SK-N-SH (cell line): Measurements from ENCODE around the gene PRR35. TPM values are rescaled to one million over a fixed set of nuclear protein-coding genes. Genes with fewer than 3 reads are reported as not detected.

ENCODE experiments used
- CTCF ChIA-PET: fragments of 300-600, 350-600 bp; formaldehyde crosslinking; extraction: SDS; loops from one replicate; lab custom pipeline; 2021; lab: Yijun Ruan, JAX
- POLR2A ChIA-PET: fragments of 350-600 bp; sonication (Branson Sonifier 250); formaldehyde crosslinking; extraction: SDS; loops from one replicate; lab custom pipeline; 2020; ENCODE audit warnings: antibody characterized with exemption, inconsistent platforms; lab: Yijun Ruan, JAX
- DNase-seq: peaks from one replicate; pipeline ENCODE4 v3.0.0; 2012
- H2AFZ ChIP-seq: fragments of 200-600 bp; sonication (generic); 2 replicates; pipeline ENCODE4 v1.8.1; 2016; ENCODE audit warnings: antibody characterized with exemption, mild to moderate bottlenecking, low read depth
- H3F3A ChIP-seq: fragments of 200-600 bp; sonication (generic); replicated peaks from 2 replicates; pipeline ENCODE3; 2016; ENCODE audit warnings: antibody characterized with exemption, mild to moderate bottlenecking; ENCODE audit not compliant: insufficient read depth
- H3K27ac ChIP-seq, 2 experiments: fragments of 200-500 bp in 1 of 2; fragments of 200-600 bp in 1 of 2; sonication (Bioruptor generic) in 1 of 2; sonication (generic), shearing (Covaris generic) in 1 of 2; 2 replicates each; pipeline versions ENCODE4 v1.5.1 to v1.6.1; 2014 to 2016; ENCODE audit warnings: low read depth in 2 of 2, inconsistent platforms in 1 of 2, low read length in 1 of 2, mild to moderate bottlenecking in 1 of 2, mixed read lengths in 1 of 2
- H3K27me3 ChIP-seq: fragments of 200-600 bp; sonication (generic), shearing (Covaris generic); 2 replicates; pipeline ENCODE4 v1.6.1; 2016; ENCODE audit warnings: mixed run types; ENCODE audit not compliant: insufficient read depth
- H3K36me3 ChIP-seq, 2 experiments: fragments of 200-500 bp in 1 of 2; fragments of 200-600 bp in 1 of 2; sonication (Bioruptor generic) in 1 of 2; sonication (generic) in 1 of 2; replicated peaks in 1 of 2; 2 replicates each; pipeline versions ENCODE3 to v1.5.1; 2014 to 2016; ENCODE audit warnings: low read length in 1 of 2, mild to moderate bottlenecking in 1 of 2; ENCODE audit not compliant: insufficient read depth in 2 of 2, control insufficient read depth in 1 of 2
- H3K4me1 ChIP-seq, 2 experiments: fragments of 200-500 bp in 1 of 2; fragments of 200-600 bp in 1 of 2; sonication (Bioruptor generic) in 1 of 2; sonication (generic), shearing (Covaris generic) in 1 of 2; 2 replicates each; pipeline versions ENCODE4 v1.5.1 to v1.6.1; 2014 to 2016; ENCODE audit warnings: low read depth in 1 of 2, low read length in 1 of 2, mixed run types in 1 of 2; ENCODE audit not compliant: insufficient read depth in 2 of 2, control insufficient read depth in 1 of 2
- H3K4me2 ChIP-seq: fragments of 200-600 bp; sonication (generic), shearing (Covaris generic); 2 replicates; pipeline ENCODE4 v1.6.1; 2017; ENCODE audit warnings: mixed run types
- H3K4me3 ChIP-seq, 2 experiments: fragments of 200-500 bp in 1 of 2; fragments of 200-600 bp in 1 of 2; sonication (Bioruptor generic) in 1 of 2; sonication (generic), shearing (Covaris generic) in 1 of 2; 2 replicates each; pipeline versions ENCODE4 v1.5.1 to v1.8.1; 2014 to 2016; ENCODE audit warnings: low read depth in 2 of 2, inconsistent platforms in 1 of 2, low read length in 1 of 2, mild to moderate bottlenecking in 1 of 2, mixed read lengths in 1 of 2, moderate library complexity in 1 of 2
- H3K79me2 ChIP-seq: fragments of 200-600 bp; sonication (generic); 2 replicates; pipeline ENCODE4 v1.8.1; 2017; ENCODE audit warnings: mild to moderate bottlenecking; ENCODE audit not compliant: insufficient read depth
- H3K9ac ChIP-seq: fragments of 200-600 bp; sonication (generic); 2 replicates; pipeline ENCODE4 v1.6.1; 2017; ENCODE audit warnings: mixed run types
- H3K9me2 ChIP-seq: fragments of 200-600 bp; sonication (generic); 2 replicates; pipeline ENCODE4 v1.6.1; 2017; ENCODE audit warnings: mixed run types
- H3K9me3 ChIP-seq: fragments of 200-600 bp; sonication (generic); 2 replicates; pipeline ENCODE4 v1.6.1; 2017; ENCODE audit warnings: mixed run types, mild to moderate bottlenecking, moderate library complexity
- H4K20me1 ChIP-seq: fragments of 200-600 bp; sonication (generic); 2 replicates; pipeline ENCODE4 v1.6.1; 2017; ENCODE audit warnings: mild to moderate bottlenecking, mixed run types; ENCODE audit not compliant: insufficient read depth
- CHD2 ChIP-seq: fragments of 150-350 bp; IDR thresholded peaks from 2 replicates; pipeline ENCODE4 v1.6.1; 2018; ENCODE audit warnings: low read length; ENCODE audit not compliant: partially characterized antibody
- ELF1 ChIP-seq: IDR thresholded peaks from 2 replicates; pipeline ENCODE4 v1.4.0; 2012
- EP300 ChIP-seq, 2 experiments: IDR thresholded peaks; 2 replicates each; pipeline versions ENCODE4 v1.4.0 to v1.6.1; 2012; ENCODE audit warnings: borderline replicate concordance in 1 of 2, low read depth in 1 of 2, low read length in 1 of 2
- EZH2phosphoT487 ChIP-seq: fragments of 200-600 bp; sonication (generic); IDR thresholded peaks from 2 replicates; pipeline ENCODE4 v1.6.1; 2017; ENCODE audit warnings: low read depth, mixed run types, mild to moderate bottlenecking, antibody characterized with exemption, moderate library complexity, borderline replicate concordance
- FOSL2 ChIP-seq: IDR thresholded peaks from 2 replicates; pipeline ENCODE4 v1.4.0; 2012; ENCODE audit warnings: low read depth, mild to moderate bottlenecking, moderate library complexity, borderline replicate concordance
- FOXJ3 ChIP-seq: sonication (generic); formaldehyde crosslinking; IDR thresholded peaks from 2 replicates; pipeline ENCODE4 v1.5.1; 2020; ENCODE audit warnings: mild to moderate bottlenecking, missing genetic modification reagents
- GABPA ChIP-seq: IDR thresholded peaks from 2 replicates; pipeline ENCODE4 v1.4.0; 2012; ENCODE audit warnings: low read depth, mild to moderate bottlenecking
- MXI1 ChIP-seq: IDR thresholded peaks from 2 replicates; pipeline ENCODE4 v1.6.1; 2012; ENCODE audit warnings: mild to moderate bottlenecking, low read depth, low read length, improper control_type of control experiment
- NFIC ChIP-seq: IDR thresholded peaks from 2 replicates; pipeline ENCODE4 v1.4.0; 2012; ENCODE audit warnings: borderline replicate concordance
- PBX3 ChIP-seq: IDR thresholded peaks from 2 replicates; pipeline ENCODE4; 2012
- RAD21 ChIP-seq: IDR thresholded peaks from 2 replicates; pipeline ENCODE4 v1.6.1; 2012; ENCODE audit warnings: mild to moderate bottlenecking, low read length
- RFX5 ChIP-seq: IDR thresholded peaks from 2 replicates; pipeline ENCODE4 v1.6.1; 2012; ENCODE audit warnings: mild to moderate bottlenecking, improper control_type of control experiment, low read length
- SIN3A ChIP-seq: IDR thresholded peaks from 2 replicates; pipeline ENCODE4 v1.6.1; 2012; ENCODE audit warnings: low read depth, mild to moderate bottlenecking, low read length, moderate library complexity, borderline replicate concordance
- SMC3 ChIP-seq: IDR thresholded peaks from 2 replicates; pipeline ENCODE4 v1.6.1; 2012; ENCODE audit warnings: low read depth, low read length, improper control_type of control experiment
- TAF1 ChIP-seq: IDR thresholded peaks from 2 replicates; pipeline ENCODE4 v1.6.1; 2012; ENCODE audit warnings: low read depth, mild to moderate bottlenecking, low read length, moderate library complexity, borderline replicate concordance
- TCF12 ChIP-seq: IDR thresholded peaks from 2 replicates; pipeline ENCODE4 v1.4.0; 2012
- TEAD4 ChIP-seq: IDR thresholded peaks from 2 replicates; pipeline ENCODE4 v1.4.0; 2012; ENCODE audit warnings: mild to moderate bottlenecking, borderline replicate concordance; ENCODE audit not compliant: insufficient read depth
- USF1 ChIP-seq: IDR thresholded peaks from 2 replicates; pipeline ENCODE4 v1.4.0; 2012; ENCODE audit warnings: low read depth, borderline replicate concordance
- YY1 ChIP-seq: IDR thresholded peaks from 2 replicates; pipeline ENCODE4 v1.4.0; 2012; ENCODE audit warnings: low read depth, mild to moderate bottlenecking
- ZBTB33 ChIP-seq: IDR thresholded peaks from 2 replicates; pipeline ENCODE4 v1.4.0; 2012; ENCODE audit warnings: low read depth, borderline replicate concordance
- WGBS: methylation state at CpG from one replicate; pipeline ENCODE4 v1.1.6; 2017; ENCODE audit warnings: low lambda C conversion rate; 5-methylcytosine and 5-hydroxymethylcytosine counted together
- polyA plus RNA-seq, 3 experiments: library from polyadenylated mRNA; depleted of rRNA; stranded (reverse); fragments of >200 nt; gene quantifications; 2 replicates each; pipeline ENCODE4 v1.2.3, GENCODE V29; 2012

PRR35 gene
- polyA plus RNA-seq, 1 of the 3 experiments (the other 2 are of a cell fraction): not detected

GRCh38 chr16:572865-573650 is 12.9 kb downstream of the PRR35 start:
- Histone ChIP-seq H3K4me1 (peaks cover 4 to 25% of the 10 kb centered on the region in 2 experiments; a peak in 2 of 4 replicates), H4K20me1 (no peaks in the 10 kb centered on the region), H3K9ac (no peak overlapping the region), H3K9me2 (no peaks in the 10 kb centered on the region), H3K4me2 (no peak overlapping the region), H3K79me2 (peaks cover 17% of the 10 kb centered on the region), H3K27ac (no peak overlapping the region), H3K9me3 (no peaks in the 10 kb centered on the region), H3K36me3 (peaks cover 0 to 30% of the 10 kb centered on the region in 2 experiments), H2AFZ (no peak overlapping the region), H3F3A (no peaks in the 10 kb centered on the region), H3K27me3 (no peaks in the 10 kb centered on the region), H3K4me3 (no peak overlapping the region)
- ChIA-PET POLR2A (interaction anchor here (1.4 to 2.4 kb wide), 2 partner anchors 12 to 13 kb away, joined by 5 to 7 read pairs; no protein-coding TSS in a partner anchor), CTCF (no interaction called here)
- DNase-seq: no peak
- WGBS: 89% methylated on average over 9 of the region's 27 CpGs
- TF ChIP-seq SIN3A: no peak
- no peak for TF ChIP-seq NFIC
- TF ChIP-seq FOXJ3 (CRISPR knock-in tag): no peak
- TF ChIP-seq RFX5: no peak
- no peak for TF ChIP-seq CHD2
- TF ChIP-seq PBX3: no peak
- TF ChIP-seq RAD21: no peak
- no peak for TF ChIP-seq TCF12
- TF ChIP-seq TEAD4: no peak
- no peak for TF ChIP-seq TAF1
- TF ChIP-seq YY1: no peak
- no peak for TF ChIP-seq USF1
- TF ChIP-seq SMC3: no peak
- TF ChIP-seq GABPA: no peak
- TF ChIP-seq ELF1: no peak
- no peak for TF ChIP-seq EZH2phosphoT487
- no peak for TF ChIP-seq ZBTB33
- TF ChIP-seq FOSL2: no peak
- TF ChIP-seq EP300 (IDR thresholded peaks at IDR 0.05; ENCODE audit: borderline replicate concordance in 1 of 2, low read depth in 1 of 2, low read length in 1 of 2): no peak
- TF ChIP-seq MXI1: no peak
- TF ChIP-seq, all 33 proteins: peak for 0
